ENCODE measurements around the gene DNAJC1. TPM values are rescaled to one million over a fixed set of nuclear protein-coding genes. Genes with fewer than 3 reads are reported as not detected.
A peak's percentile ranks its signal among the peaks of the same experiment; 100 is the strongest.

Gene DNAJC1
- polyA plus RNA-seq, 1 donor (not counting 4 experiments of a cell fraction or from before 2014, with no cell fraction given) = 24.8 TPM

DNA sequence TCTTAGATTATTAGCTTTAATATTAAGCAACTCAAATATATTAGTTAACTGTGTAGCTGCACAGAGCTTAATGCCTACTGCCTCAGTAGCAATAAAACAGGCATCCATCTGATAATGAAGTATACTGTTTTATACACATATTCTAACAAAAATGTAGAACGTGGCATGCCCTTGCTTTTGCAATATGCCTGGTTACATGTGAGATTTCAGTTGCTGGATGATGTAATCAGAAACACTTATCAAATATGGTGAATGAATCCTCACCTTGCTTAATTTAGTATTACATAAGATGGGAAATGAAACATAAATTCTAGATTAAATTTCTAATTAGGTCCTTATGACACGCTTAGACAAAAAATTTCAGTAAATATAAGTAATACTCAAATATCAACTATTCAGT lies 8.0 kb downstream of the DNAJC1 start:
- Histone ChIP-seq H2AFZ (ENCODE audit: control insufficient read depth, low read length) (no peak overlapping the region), H3K4me3 (ENCODE audit: control insufficient read depth in 2 of 3, extremely low read depth in 1 of 3, insufficient read depth in 2 of 3, low read depth in 1 of 3, low read length in 3 of 3) (no peak overlapping the region), H3K4me1 (ENCODE audit: control insufficient read depth, extremely low read depth, insufficient read depth, low read length) (no peaks in the 10 kb centered on the region), H3K36me3 (ENCODE audit: control insufficient read depth in 2 of 2, extremely low read depth in 1 of 2, insufficient read depth in 2 of 2, low read length in 2 of 2) (no peaks in the 10 kb centered on the region), H3K9me1 (ENCODE audit: control insufficient read depth, extremely low read depth, insufficient read depth, low read length) (no peaks in the 10 kb centered on the region), H3K27ac (ENCODE audit: control insufficient read depth, insufficient read depth, low read length) (no peak overlapping the region), H3K79me2 (ENCODE audit: control insufficient read depth, insufficient read depth, low read length) (peaks cover 12% of the 10 kb centered on the region), H3K27me3 (ENCODE audit: control insufficient read depth, extremely low read depth, insufficient read depth, low read length) (no peaks in the 10 kb centered on the region), H3K9ac (ENCODE audit: control insufficient read depth, extremely low read depth, insufficient read depth, low read length) (no peak overlapping the region), H3K4me2 (ENCODE audit: control insufficient read depth, extremely low read depth, insufficient read depth, low read depth, low read length) (no peak overlapping the region), H4K20me1 (ENCODE audit: control insufficient read depth, extremely low read depth, insufficient read depth, low read length) (no peaks in the 10 kb centered on the region), H3K9me3 (ENCODE audit: control insufficient read depth, low read depth, low read length) (no peaks in the 10 kb centered on the region)
- FAIRE-seq (no peak), DNase-seq (ENCODE audit: low read depth, low spot score) (no peak)
- dilution Hi-C loops (cut with MboI; ENCODE audit: extremely low pct_ligation_motif_present, low sequenced_read_pairs) = no loop called here
- no peak for TF ChIP-seq EZH2 (IDR thresholded peaks at IDR 0.05; ENCODE audit: low read length)
- TF ChIP-seq, protein P1, sequence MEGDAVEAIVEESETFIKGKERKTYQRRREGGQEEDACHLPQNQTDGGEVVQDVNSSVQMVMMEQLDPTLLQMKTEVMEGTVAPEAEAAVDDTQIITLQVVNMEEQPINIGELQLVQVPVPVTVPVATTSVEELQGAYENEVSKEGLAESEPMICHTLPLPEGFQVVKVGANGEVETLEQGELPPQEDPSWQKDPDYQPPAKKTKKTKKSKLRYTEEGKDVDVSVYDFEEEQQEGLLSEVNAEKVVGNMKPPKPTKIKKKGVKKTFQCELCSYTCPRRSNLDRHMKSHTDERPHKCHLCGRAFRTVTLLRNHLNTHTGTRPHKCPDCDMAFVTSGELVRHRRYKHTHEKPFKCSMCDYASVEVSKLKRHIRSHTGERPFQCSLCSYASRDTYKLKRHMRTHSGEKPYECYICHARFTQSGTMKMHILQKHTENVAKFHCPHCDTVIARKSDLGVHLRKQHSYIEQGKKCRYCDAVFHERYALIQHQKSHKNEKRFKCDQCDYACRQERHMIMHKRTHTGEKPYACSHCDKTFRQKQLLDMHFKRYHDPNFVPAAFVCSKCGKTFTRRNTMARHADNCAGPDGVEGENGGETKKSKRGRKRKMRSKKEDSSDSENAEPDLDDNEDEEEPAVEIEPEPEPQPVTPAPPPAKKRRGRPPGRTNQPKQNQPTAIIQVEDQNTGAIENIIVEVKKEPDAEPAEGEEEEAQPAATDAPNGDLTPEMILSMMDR (optimal IDR thresholded peaks at IDR 0.05 in 1 of 3, IDR thresholded peaks at IDR 0.05 in 1 of 3, conservative IDR thresholded peaks at IDR 0.05 in 1 of 3; ENCODE audit: extremely low read depth in 1 of 3, insufficient read depth in 2 of 3, low read length in 3 of 3) = no peak

DNA sequence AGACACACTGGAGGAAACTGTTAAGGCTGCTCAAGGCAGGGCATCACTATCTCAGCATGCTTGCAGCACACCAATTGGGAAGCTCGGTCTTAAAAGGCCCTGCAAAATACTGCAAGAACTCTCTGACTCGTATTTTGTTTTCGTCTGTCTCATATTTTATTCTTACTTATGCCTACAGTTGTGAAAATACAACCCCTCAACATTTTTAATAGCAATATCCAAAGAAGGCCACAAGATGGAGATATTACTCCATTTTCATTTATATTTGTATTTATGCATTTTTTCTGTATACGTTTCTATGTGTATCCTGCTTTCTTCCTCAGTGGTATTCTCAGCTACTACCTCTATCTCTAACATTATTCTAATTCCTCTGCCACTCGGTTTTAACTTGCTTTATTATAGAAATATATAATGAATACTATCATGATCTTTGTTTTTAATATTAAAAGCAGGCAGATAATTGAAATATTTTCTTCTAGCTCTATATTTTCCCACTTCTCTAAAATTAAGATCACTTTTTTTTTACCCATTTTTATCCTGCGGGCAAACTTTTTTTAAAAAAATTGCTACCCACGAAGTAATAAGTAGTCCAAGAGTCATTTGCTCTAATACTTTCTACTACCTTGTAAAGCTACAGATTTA lies 10.0 kb downstream of the DNAJC1 start:
- no peak overlapping the region for H2AFZ ChIP-seq (ENCODE audit: control insufficient read depth, low read length)
- no peak for TF ChIP-seq EZH2 (IDR thresholded peaks at IDR 0.05; ENCODE audit: low read length)
- TF ChIP-seq, protein P1 (optimal IDR thresholded peaks at IDR 0.05 in 1 of 3, IDR thresholded peaks at IDR 0.05 in 1 of 3, conservative IDR thresholded peaks at IDR 0.05 in 1 of 3; ENCODE audit: extremely low read depth in 1 of 3, insufficient read depth in 2 of 3, low read length in 3 of 3) = peak in 2 of 3 experiments; percentile 16 to 39
- no peaks in the 10 kb centered on the region for H3K9me3 ChIP-seq (ENCODE audit: control insufficient read depth, low read depth, low read length)
- H3K9me1 ChIP-seq (ENCODE audit: control insufficient read depth, extremely low read depth, insufficient read depth, low read length) = no peaks in the 10 kb centered on the region
- H4K20me1 ChIP-seq (ENCODE audit: control insufficient read depth, extremely low read depth, insufficient read depth, low read length) = no peaks in the 10 kb centered on the region
- H3K4me2 ChIP-seq (ENCODE audit: control insufficient read depth, extremely low read depth, insufficient read depth, low read depth, low read length) = no peak overlapping the region
- DNase-seq (ENCODE audit: low read depth, low spot score) (no peak), FAIRE-seq (no peak)
- H3K27me3 ChIP-seq (ENCODE audit: control insufficient read depth, extremely low read depth, insufficient read depth, low read length) = no peaks in the 10 kb centered on the region
- no peak overlapping the region for H3K9ac ChIP-seq (ENCODE audit: control insufficient read depth, extremely low read depth, insufficient read depth, low read length)
- H3K4me1 ChIP-seq (ENCODE audit: control insufficient read depth, extremely low read depth, insufficient read depth, low read length) = no peaks in the 10 kb centered on the region
- H3K36me3 ChIP-seq (ENCODE audit: control insufficient read depth in 2 of 2, extremely low read depth in 1 of 2, insufficient read depth in 2 of 2, low read length in 2 of 2) = no peaks in the 10 kb centered on the region
- dilution Hi-C loops (cut with MboI; ENCODE audit: extremely low pct_ligation_motif_present, low sequenced_read_pairs) = no loop called here
- H3K4me3 ChIP-seq (ENCODE audit: control insufficient read depth in 2 of 3, extremely low read depth in 1 of 3, insufficient read depth in 2 of 3, low read depth in 1 of 3, low read length in 3 of 3) = no peak overlapping the region
- peaks cover 6% of the 10 kb centered on the region for H3K79me2 ChIP-seq (ENCODE audit: control insufficient read depth, insufficient read depth, low read length)
- H3K27ac ChIP-seq (ENCODE audit: control insufficient read depth, insufficient read depth, low read length) = no peak overlapping the region
